GM04503 (cell line): ENCODE results near the gene NTHL1.

Source experiments
- DNase-seq: peaks from one replicate; pipeline ENCODE4 v3.0.0-alpha.2; 2012; ENCODE audit warnings: low read depth

Gene NTHL1

DNA sequence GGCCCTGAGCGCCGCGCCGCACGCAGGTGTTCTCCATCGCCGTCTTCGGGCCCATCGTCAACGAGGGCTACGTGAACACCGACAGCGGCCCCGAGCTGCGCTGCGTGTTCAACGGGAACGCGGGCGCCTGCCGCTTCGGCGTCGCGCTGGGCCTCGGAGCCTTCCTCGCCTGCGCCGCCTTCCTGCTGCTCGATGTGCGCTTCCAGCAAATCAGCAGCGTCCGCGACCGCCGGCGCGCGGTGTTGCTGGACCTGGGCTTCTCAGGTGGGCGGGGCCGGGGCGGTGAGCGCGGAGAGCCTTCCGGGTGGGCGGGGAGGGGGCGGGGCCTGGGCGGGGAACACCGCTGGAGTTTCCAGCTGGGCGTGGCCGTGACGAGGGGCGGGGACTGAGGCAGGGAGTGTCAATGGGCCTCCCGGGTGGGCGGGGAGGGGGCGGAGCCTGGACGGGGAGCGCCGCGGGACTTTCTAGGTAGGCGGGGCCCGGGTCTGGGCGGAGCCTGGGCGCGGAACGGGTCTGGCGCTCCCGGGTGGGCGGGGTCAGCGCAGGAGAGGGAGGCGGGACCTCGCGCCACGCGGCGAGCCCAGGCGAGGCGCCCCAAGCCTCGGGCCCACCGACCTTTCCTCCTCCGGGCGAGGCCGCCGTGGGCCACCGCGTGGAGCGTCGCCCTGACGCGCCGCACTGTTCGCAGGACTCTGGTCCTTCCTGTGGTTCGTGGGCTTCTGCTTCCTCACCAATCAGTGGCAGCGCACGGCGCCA is 55.5 kb downstream of the NTHL1 start:
- DNase-seq = no peak

DNA sequence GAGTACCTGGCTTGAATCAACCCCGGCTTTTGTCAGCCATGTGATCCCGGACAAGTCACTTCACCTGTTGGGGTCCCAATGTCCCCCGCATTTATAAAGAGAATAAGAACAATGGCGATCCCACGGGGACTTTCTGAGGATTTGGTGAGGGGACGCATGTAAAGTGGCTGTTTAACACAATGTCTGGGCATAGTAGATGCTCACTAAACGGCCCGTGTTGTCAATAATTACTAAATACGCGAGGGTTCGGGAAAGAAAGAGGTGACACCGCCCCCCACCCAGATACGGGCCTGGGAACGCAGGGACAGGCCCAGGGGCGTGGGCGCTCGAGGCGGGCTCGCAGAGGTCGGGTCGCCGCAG is 56.1 kb downstream of the NTHL1 start:
- DNase-seq = no peak

DNA sequence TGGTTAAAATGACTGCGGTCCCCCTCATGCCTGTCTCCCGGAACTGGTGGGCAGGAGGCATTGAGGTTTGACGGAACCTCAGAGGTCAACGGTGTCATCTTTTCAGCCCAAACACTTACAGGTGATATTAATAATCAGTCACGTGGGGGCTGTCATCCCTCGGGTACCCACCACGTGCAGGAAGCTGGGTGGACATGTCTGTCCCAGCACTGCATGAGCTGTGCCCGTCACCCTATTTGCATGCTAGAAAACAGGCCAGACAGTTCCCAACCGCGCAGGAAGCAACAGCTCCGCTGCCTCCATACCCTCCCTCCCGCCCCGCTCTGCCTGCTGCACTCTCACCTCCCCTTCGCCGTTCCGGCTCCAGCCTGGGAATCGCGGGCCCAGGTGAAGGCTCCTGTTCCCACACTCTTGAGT is 56.5 kb downstream of the NTHL1 start:
- DNase-seq = no peak

DNA sequence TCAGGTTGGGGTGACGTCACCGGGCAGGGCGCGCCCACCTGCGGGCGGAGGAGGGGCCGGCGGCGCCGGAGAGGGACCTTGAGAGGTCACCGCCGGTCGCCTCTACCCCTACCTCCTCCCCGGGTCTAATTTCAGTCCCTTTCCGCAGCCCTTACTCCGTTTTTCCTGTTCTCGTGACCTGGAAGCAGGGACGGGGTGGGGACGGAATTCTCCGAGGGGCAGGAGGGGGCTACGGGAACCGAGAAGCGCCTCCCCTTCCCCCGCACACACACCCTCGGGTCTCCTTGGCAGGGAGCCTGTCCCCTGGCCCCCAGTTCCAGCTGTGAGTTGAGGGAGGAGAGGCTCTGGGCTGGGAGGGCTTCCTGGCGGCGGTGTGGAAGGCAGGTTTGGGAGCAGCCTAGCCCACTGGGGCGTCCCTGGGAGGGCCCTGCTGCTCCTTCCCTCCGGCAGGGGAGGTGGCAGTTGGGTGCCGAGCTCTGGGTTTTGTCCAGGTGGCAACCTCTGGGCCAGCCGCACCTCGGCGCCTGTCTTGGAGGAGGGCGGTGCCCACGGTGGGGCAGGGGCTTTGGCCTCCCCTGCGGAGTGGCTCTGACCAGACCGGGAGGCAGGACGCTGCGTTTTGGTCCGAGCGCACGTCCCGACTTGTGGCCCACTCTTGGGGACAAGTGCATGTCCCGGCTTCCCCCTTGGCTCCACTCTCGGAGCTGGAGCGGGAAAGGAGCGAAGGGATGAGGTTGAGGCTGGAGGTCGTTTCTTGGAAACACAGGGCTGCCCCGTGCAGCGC is 57.1 kb downstream of the NTHL1 start:
- no peak for DNase-seq

DNA sequence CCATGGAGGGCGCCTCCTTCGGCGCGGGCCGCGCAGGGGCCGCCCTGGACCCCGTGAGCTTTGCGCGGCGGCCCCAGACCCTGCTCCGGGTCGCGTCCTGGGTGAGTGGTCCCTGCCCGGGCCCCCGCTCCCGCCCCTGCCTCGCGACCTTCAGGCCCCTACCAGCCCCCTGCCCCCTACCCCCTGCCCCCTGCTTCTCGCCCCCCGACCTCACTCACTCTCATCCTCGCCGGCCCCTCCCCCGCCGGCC is 57.6 kb downstream of the NTHL1 start:
- no peak for DNase-seq
